Measurements from ENCODE around the gene ARFRP1. TPM values are rescaled to one million over a fixed set of nuclear protein-coding genes. Genes with fewer than 3 reads are reported as not detected.

ARFRP1 gene
- total RNA-seq, 2 experiments from 2014 or later, result 53.3 to 82.1 TPM

GRCh38 chr20:63733579-63734081 lies 25.9 kb upstream of the ARFRP1 start:
- H3K4me1 ChIP-seq (ENCODE audit: insufficient read depth, low read length, poor library complexity, severe bottlenecking), result peaks cover 77% of the 10 kb centered on the region
- H4K20me1 ChIP-seq (ENCODE audit: insufficient read depth, low read length), result no peaks in the 10 kb centered on the region
- POLR2A ChIA-PET, result no interaction called here
- BruUV-seq (replicated peaks), result no TSS peak
- H3K4me2 ChIP-seq (ENCODE audit: low read length), result no peak overlapping the region
- H3K79me2 ChIP-seq (ENCODE audit: insufficient read depth, low read depth, low read length), result peaks cover 17% of the 10 kb centered on the region
- H3K9me3 ChIP-seq (ENCODE audit: low read length), result no peaks in the 10 kb centered on the region
- peak overlapping the region; percentile 97 for H3K27ac ChIP-seq (ENCODE audit: low read depth, low read length, poor library complexity, severe bottlenecking)
- no peak for DNase-seq (ENCODE audit: low spot score)
- CTCF ChIA-PET (ENCODE audit: unreplicated experiment), result no interaction called here
- H3K4me3 ChIP-seq (ENCODE audit: low read depth, low read length, poor library complexity, severe bottlenecking), result no peak overlapping the region
- peaks cover 63% of the 10 kb centered on the region for H3K36me3 ChIP-seq (ENCODE audit: insufficient read depth, low read length)
- intact Hi-C loops (cut with micrococcal nuclease; ENCODE audit: unreplicated experiment), result no loop called here
- TF ChIP-seq EZH2phosphoT487 (IDR thresholded peaks at IDR 0.05; ENCODE audit: borderline replicate concordance, low read depth, low read length) (no peak), CTCF (conservative IDR thresholded peaks at IDR 0.05; ENCODE audit: low read length) (no peak)
- H3K9me2 ChIP-seq (ENCODE audit: insufficient read depth, low read length), result no peaks in the 10 kb centered on the region
- no peak overlapping the region for H2AFZ ChIP-seq (ENCODE audit: low read length)

- peaks cover 58% of the 10 kb centered on the region for H3K36me3 ChIP-seq (ENCODE audit: insufficient read depth, low read length)
- H3K9me2 ChIP-seq (ENCODE audit: insufficient read depth, low read length), result no peaks in the 10 kb centered on the region
- peak overlapping the region; percentile 97 for H3K27ac ChIP-seq (ENCODE audit: low read depth, low read length, poor library complexity, severe bottlenecking)
- TF ChIP-seq CTCF (conservative IDR thresholded peaks at IDR 0.05; ENCODE audit: low read length) (no peak), EZH2phosphoT487 (IDR thresholded peaks at IDR 0.05; ENCODE audit: borderline replicate concordance, low read depth, low read length) (no peak)
- intact Hi-C loops (cut with micrococcal nuclease; ENCODE audit: unreplicated experiment), result no loop called here
- no TSS peak for BruUV-seq (replicated peaks)
- no peak overlapping the region for H3K4me3 ChIP-seq (ENCODE audit: low read depth, low read length, poor library complexity, severe bottlenecking)
- CTCF ChIA-PET (ENCODE audit: unreplicated experiment), result no interaction called here
- H3K4me1 ChIP-seq (ENCODE audit: insufficient read depth, low read length, poor library complexity, severe bottlenecking), result peaks cover 77% of the 10 kb centered on the region
- DNase-seq (ENCODE audit: low spot score), result no peak
- no peak overlapping the region for H3K4me2 ChIP-seq (ENCODE audit: low read length)
- H2AFZ ChIP-seq (ENCODE audit: low read length), result no peak overlapping the region
- H4K20me1 ChIP-seq (ENCODE audit: insufficient read depth, low read length), result no peaks in the 10 kb centered on the region
- peaks cover 17% of the 10 kb centered on the region for H3K79me2 ChIP-seq (ENCODE audit: insufficient read depth, low read depth, low read length)
- POLR2A ChIA-PET, result no interaction called here
- H3K9me3 ChIP-seq (ENCODE audit: low read length), result no peaks in the 10 kb centered on the region
Observed at GRCh38 chr20:63733117-63733516, 25.3 kb upstream of the ARFRP1 start.

DNA sequence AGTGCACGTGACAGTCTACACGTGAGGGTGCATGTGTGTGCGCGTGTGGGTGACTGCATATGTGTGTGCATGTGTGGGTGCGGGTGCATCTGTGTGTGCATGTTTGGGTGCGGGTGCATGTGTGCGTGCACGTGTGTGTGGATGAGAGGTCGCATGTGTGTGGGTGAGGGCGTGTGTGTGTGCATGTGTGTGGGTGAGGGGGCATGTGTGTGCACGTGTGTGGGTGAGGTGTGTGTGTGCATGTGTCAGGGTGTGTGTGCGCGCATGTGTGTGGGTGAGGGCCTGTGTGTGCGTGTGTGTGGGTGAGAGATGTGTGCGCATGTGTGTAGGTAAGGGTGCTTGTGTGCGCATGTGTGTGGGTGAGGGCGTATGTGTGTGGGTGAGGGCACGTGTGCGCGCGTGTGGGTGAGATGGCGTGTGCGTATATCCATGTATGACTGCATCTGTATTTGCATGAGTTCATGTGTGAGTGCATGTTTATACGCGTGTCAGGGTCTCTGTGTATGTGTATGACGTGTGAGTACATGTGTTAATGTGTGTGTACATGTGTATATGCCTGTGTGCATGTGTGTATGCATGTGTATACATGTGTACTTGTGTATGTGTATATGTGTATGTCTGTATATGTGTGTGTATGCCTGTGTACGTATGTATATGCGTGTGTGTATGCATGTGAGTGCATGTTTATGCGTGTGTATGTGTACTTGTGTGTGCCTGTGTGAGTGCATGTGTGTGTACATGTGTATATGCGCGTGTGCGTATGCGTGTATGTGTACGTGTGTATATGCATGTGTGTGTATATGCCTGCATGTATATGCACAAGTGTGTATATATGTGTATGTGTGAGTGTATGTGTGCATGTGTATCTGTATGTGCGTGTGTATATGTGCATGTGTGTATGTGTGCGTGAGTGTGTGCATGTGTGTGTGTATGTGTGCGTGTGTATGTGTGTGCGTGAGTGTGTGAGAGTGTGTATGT lies 24.6 kb upstream of the ARFRP1 start:
- H2AFZ ChIP-seq (ENCODE audit: low read length), result no peak overlapping the region
- intact Hi-C loops (cut with micrococcal nuclease; ENCODE audit: unreplicated experiment), result no loop called here
- TF ChIP-seq CTCF (conservative IDR thresholded peaks at IDR 0.05; ENCODE audit: low read length) (no peak), EZH2phosphoT487 (IDR thresholded peaks at IDR 0.05; ENCODE audit: borderline replicate concordance, low read depth, low read length) (no peak)
- DNase-seq (ENCODE audit: low spot score), result no peak
- peaks cover 57% of the 10 kb centered on the region for H3K36me3 ChIP-seq (ENCODE audit: insufficient read depth, low read length)
- H3K79me2 ChIP-seq (ENCODE audit: insufficient read depth, low read depth, low read length), result peaks cover 17% of the 10 kb centered on the region
- peak overlapping the region; percentile 77 for H3K4me2 ChIP-seq (ENCODE audit: low read length)
- peaks cover 77% of the 10 kb centered on the region for H3K4me1 ChIP-seq (ENCODE audit: insufficient read depth, low read length, poor library complexity, severe bottlenecking)
- no peaks in the 10 kb centered on the region for H4K20me1 ChIP-seq (ENCODE audit: insufficient read depth, low read length)
- POLR2A ChIA-PET, result no interaction called here
- no TSS peak for BruUV-seq (replicated peaks)
- peak overlapping the region; percentile 55 for H3K4me3 ChIP-seq (ENCODE audit: low read depth, low read length, poor library complexity, severe bottlenecking)
- CTCF ChIA-PET (ENCODE audit: unreplicated experiment), result no interaction called here
- peak overlapping the region; percentile 97 for H3K27ac ChIP-seq (ENCODE audit: low read depth, low read length, poor library complexity, severe bottlenecking)
- H3K9me2 ChIP-seq (ENCODE audit: insufficient read depth, low read length), result no peaks in the 10 kb centered on the region
- no peaks in the 10 kb centered on the region for H3K9me3 ChIP-seq (ENCODE audit: low read length)
